ENCODE results near the gene ZMIZ1.
A peak's percentile ranks its signal among the peaks of the same experiment; 100 is the strongest.

ZMIZ1 gene

DNA sequence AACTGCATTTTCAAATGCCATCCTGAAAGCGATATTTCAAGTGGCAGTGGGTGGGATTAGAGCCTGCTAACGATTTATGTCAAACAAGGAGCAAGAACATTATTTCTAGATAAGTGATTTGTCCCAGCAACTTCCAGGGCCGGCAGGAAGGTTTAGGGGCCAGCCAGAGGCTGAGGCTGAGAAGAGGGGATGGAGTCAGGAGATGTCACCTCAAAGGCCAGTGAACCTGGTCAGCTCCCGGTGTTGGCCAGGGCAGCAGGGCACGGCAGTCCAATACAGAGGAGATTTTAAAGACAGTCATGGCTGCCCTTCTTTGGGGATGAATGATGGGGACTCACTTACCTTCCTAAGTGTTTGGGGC, 172.8 kb downstream of the ZMIZ1 start:
- peaks cover 34% of the 10 kb centered on the region for H3K4me1 ChIP-seq (ENCODE audit: control insufficient read depth, low read depth, low read length)
- H3K79me1 ChIP-seq (ENCODE audit: low read length): peaks cover 25% of the 10 kb centered on the region
- no peak overlapping the region for H2AK5ac ChIP-seq (ENCODE audit: low read length)
- no peak overlapping the region for H2BK15ac ChIP-seq (replicated peaks; ENCODE audit: low read depth)
- no peak overlapping the region for H4K8ac ChIP-seq (ENCODE audit: low read depth, low read length)
- WGBS (ENCODE audit: extremely low coverage, insufficient coverage, low lambda C conversion rate): no CpG with 5 or more reads among the region's 5 CpGs
- no peak overlapping the region for H3K4me3 ChIP-seq (ENCODE audit: low read length)
- H3K27ac ChIP-seq (ENCODE audit: low read depth, low read length): no peak overlapping the region
- H2BK5ac ChIP-seq (ENCODE audit: low read length): no peak overlapping the region
- no peak overlapping the region for H2BK120ac ChIP-seq (ENCODE audit: low read depth, low read length)
- peak overlapping the region; percentile 16 for H3K23ac ChIP-seq (ENCODE audit: low read length)
- H3K18ac ChIP-seq (ENCODE audit: low read length): no peak overlapping the region
- no peaks in the 10 kb centered on the region for H3K36me3 ChIP-seq (ENCODE audit: control insufficient read depth, insufficient read depth, low read length)
- no peak overlapping the region for H3K4ac ChIP-seq (ENCODE audit: low read depth, low read length)
- H3K9ac ChIP-seq (ENCODE audit: low read length): no peak overlapping the region
- peak overlapping the region; percentile 87 for H3K56ac ChIP-seq (ENCODE audit: low read length)
- H3K27me3 ChIP-seq (ENCODE audit: insufficient read depth, low read length, poor library complexity): no peaks in the 10 kb centered on the region
- DNase-seq: no peak
- no peak overlapping the region for H4K5ac ChIP-seq (ENCODE audit: low read length)
- H3K79me2 ChIP-seq (ENCODE audit: control insufficient read depth, insufficient read depth, low read length): peaks cover 14% of the 10 kb centered on the region
- peak overlapping the region; percentile 64 for H3K4me2 ChIP-seq (ENCODE audit: low read length)

DNA sequence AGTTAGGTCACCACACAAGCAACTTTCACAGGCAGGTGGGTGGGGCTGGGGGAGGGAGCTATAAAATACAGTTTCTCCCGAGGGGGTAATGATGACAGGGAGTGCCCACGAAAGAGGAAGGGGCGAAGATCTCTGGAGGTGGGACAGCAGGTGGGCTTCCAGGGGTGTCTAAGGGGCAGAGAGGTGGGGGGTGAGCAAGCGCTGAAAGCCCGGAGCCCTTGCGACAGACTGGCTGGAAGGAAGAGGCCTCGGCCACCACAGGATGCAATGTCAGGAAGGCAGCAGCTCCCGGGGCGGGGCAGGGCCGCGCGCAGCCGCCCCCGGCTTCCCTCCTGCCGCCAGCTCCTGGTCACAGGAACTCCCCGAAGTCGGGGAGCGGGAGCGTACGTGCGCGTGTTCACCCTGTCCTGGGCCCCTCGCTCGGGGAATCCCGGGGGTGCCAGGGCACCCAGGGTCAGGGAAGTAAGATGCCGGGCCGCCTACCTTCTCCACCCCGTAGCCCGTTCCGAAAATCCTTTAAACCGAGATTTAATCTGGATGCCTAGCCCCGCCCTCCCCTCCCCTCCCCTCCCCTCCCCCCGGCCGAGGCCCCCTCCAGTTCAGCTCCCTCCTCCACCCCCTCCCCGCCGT, 173.3 kb downstream of the ZMIZ1 start:
- H2BK15ac ChIP-seq (replicated peaks; ENCODE audit: low read depth): no peak overlapping the region
- no peak overlapping the region for H2BK120ac ChIP-seq (ENCODE audit: low read depth, low read length)
- peak; percentile 81 for DNase-seq
- no peak overlapping the region for H4K8ac ChIP-seq (ENCODE audit: low read depth, low read length)
- peak overlapping the region; percentile 10 for H3K4ac ChIP-seq (ENCODE audit: low read depth, low read length)
- H3K18ac ChIP-seq (ENCODE audit: low read length): peak overlapping the region; percentile 56
- H3K79me2 ChIP-seq (ENCODE audit: control insufficient read depth, insufficient read depth, low read length): peaks cover 14% of the 10 kb centered on the region
- H3K4me1 ChIP-seq (ENCODE audit: control insufficient read depth, low read depth, low read length): peaks cover 29% of the 10 kb centered on the region
- H3K27ac ChIP-seq (ENCODE audit: low read depth, low read length): peak overlapping the region; percentile 51
- H2BK5ac ChIP-seq (ENCODE audit: low read length): no peak overlapping the region
- no peak overlapping the region for H3K4me3 ChIP-seq (ENCODE audit: low read length)
- H3K56ac ChIP-seq (ENCODE audit: low read length): peak overlapping the region; percentile 90
- peak overlapping the region; percentile 71 for H3K9ac ChIP-seq (ENCODE audit: low read length)
- H3K79me1 ChIP-seq (ENCODE audit: low read length): peaks cover 29% of the 10 kb centered on the region
- H4K5ac ChIP-seq (ENCODE audit: low read length): no peak overlapping the region
- H3K27me3 ChIP-seq (ENCODE audit: insufficient read depth, low read length, poor library complexity): no peaks in the 10 kb centered on the region
- H3K36me3 ChIP-seq (ENCODE audit: control insufficient read depth, insufficient read depth, low read length): no peaks in the 10 kb centered on the region
- peak overlapping the region; percentile 64 for H3K4me2 ChIP-seq (ENCODE audit: low read length)
- WGBS (ENCODE audit: extremely low coverage, insufficient coverage, low lambda C conversion rate): no CpG with 5 or more reads among the region's 36 CpGs
- H3K23ac ChIP-seq (ENCODE audit: low read length): no peak overlapping the region
- H2AK5ac ChIP-seq (ENCODE audit: low read length): no peak overlapping the region

DNA sequence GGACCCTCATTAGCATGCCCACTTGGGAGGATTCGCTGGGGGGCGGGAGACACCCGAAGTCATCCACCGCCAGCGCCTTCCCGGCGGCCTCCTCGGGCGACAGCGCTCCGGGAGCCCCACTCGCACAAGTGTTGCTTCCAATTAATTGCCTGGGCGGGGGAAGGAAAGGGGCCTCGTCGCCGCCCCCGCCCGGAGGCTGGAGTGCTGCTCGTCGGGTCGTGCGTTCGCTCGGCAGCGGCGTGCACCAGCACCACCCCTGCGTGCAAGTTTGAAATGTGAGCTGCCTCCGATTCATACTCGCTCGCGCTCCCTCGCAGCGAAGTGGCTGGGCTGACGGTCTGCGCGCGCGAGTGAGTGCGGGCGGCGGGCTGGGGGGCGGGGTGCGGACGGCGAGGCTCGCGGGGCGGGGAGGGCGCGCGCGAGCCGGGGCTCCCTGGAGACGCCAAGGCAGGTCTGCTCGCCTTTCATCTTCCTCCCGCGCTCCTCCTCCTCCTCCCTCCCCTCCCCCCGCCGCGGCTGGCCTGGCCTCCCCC, 173.9 kb downstream of the ZMIZ1 start:
- Histone ChIP-seq H3K18ac (ENCODE audit: low read length) (peak overlapping the region; percentile 56), H3K4me3 (ENCODE audit: low read length) (peak overlapping the region; percentile 44), H3K4me1 (ENCODE audit: control insufficient read depth, low read depth, low read length) (peaks cover 23% of the 10 kb centered on the region), H3K36me3 (ENCODE audit: control insufficient read depth, insufficient read depth, low read length) (no peaks in the 10 kb centered on the region), H3K4ac (ENCODE audit: low read depth, low read length) (peak overlapping the region; percentile 10), H3K79me1 (ENCODE audit: low read length) (peaks cover 29% of the 10 kb centered on the region), H2BK5ac (ENCODE audit: low read length) (no peak overlapping the region), H4K5ac (ENCODE audit: low read length) (no peak overlapping the region), H3K56ac (ENCODE audit: low read length) (peak overlapping the region; percentile 90), H2AK5ac (ENCODE audit: low read length) (no peak overlapping the region), H2BK120ac (ENCODE audit: low read depth, low read length) (peak overlapping the region; percentile 39), H4K8ac (ENCODE audit: low read depth, low read length) (no peak overlapping the region), H2BK15ac (replicated peaks; ENCODE audit: low read depth) (no peak overlapping the region), H3K9ac (ENCODE audit: low read length) (peak overlapping the region; percentile 71), H3K27ac (ENCODE audit: low read depth, low read length) (peak overlapping the region; percentile 47), H3K79me2 (ENCODE audit: control insufficient read depth, insufficient read depth, low read length) (peaks cover 14% of the 10 kb centered on the region), H3K23ac (ENCODE audit: low read length) (no peak overlapping the region), H3K4me2 (ENCODE audit: low read length) (peak overlapping the region; percentile 77), H3K27me3 (ENCODE audit: insufficient read depth, low read length, poor library complexity) (no peaks in the 10 kb centered on the region)
- DNase-seq: peak; percentile 90
- no CpG with 5 or more reads among the region's 60 CpGs for WGBS (ENCODE audit: extremely low coverage, insufficient coverage, low lambda C conversion rate)

DNA sequence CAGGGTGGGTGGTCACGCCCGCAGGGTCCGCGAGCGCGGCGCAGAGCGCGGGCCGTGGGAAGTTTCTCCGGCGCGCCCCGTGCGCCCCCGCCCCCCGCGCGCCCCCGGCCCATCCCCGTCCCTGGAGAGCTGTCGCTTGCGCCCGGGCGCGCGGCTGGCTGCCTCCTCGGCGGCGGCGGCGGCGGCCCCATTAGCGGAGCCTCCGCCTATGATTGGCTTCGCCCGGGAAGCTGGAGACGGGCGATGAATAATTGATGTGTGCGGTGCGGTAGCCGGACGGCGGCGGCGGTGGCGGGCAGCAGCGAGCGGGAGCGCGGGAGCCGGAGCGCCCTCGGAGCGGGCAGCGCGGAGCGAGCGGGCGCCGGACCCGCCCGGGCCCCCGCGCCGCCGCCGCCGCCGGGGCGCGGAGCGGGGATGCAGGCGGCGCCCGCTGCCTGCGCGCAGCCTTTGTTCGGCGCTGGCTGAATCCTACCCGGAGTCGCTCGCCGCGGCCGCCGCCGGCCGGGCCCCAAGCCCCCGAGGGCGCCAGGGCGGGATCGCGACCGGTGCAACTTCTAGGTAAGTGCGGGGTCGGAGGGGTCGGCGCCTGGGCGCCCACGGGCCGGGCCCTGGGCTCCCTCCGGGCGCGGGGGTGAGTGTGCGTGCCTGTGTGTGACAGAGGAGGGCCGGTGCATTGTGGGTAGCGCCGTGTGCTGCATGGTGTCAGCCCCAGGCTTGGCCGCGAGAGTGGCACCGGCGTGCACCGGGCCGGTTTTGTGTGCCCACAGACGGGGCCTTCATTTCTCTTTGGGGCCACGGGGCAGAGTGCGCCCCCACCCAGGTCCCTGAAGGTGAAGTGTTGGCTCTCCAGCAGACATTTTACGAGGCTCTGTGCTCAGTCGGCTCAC, 174.7 kb downstream of the ZMIZ1 start:
- H2AK5ac ChIP-seq (ENCODE audit: low read length): no peak overlapping the region
- no peaks in the 10 kb centered on the region for H3K36me3 ChIP-seq (ENCODE audit: control insufficient read depth, insufficient read depth, low read length)
- peaks cover 14% of the 10 kb centered on the region for H3K79me2 ChIP-seq (ENCODE audit: control insufficient read depth, insufficient read depth, low read length)
- H4K5ac ChIP-seq (ENCODE audit: low read length): no peak overlapping the region
- H4K8ac ChIP-seq (ENCODE audit: low read depth, low read length): no peak overlapping the region
- H3K9ac ChIP-seq (ENCODE audit: low read length): peak overlapping the region; percentile 65
- no peak overlapping the region for H2BK15ac ChIP-seq (replicated peaks; ENCODE audit: low read depth)
- no peak overlapping the region for H3K4me3 ChIP-seq (ENCODE audit: low read length)
- no peak overlapping the region for H3K23ac ChIP-seq (ENCODE audit: low read length)
- H3K79me1 ChIP-seq (ENCODE audit: low read length): peaks cover 31% of the 10 kb centered on the region
- H3K56ac ChIP-seq (ENCODE audit: low read length): peak overlapping the region; percentile 90
- peak overlapping the region; percentile 41 for H3K4me2 ChIP-seq (ENCODE audit: low read length)
- peak overlapping the region; percentile 10 for H3K4ac ChIP-seq (ENCODE audit: low read depth, low read length)
- no CpG with 5 or more reads among the region's 120 CpGs for WGBS (ENCODE audit: extremely low coverage, insufficient coverage, low lambda C conversion rate)
- no peaks in the 10 kb centered on the region for H3K27me3 ChIP-seq (ENCODE audit: insufficient read depth, low read length, poor library complexity)
- DNase-seq: peak; percentile 74
- peak overlapping the region; percentile 39 for H2BK120ac ChIP-seq (ENCODE audit: low read depth, low read length)
- peak overlapping the region; percentile 56 for H3K18ac ChIP-seq (ENCODE audit: low read length)
- no peak overlapping the region for H3K27ac ChIP-seq (ENCODE audit: low read depth, low read length)
- peaks cover 28% of the 10 kb centered on the region for H3K4me1 ChIP-seq (ENCODE audit: control insufficient read depth, low read depth, low read length)
- H2BK5ac ChIP-seq (ENCODE audit: low read length): no peak overlapping the region

DNA sequence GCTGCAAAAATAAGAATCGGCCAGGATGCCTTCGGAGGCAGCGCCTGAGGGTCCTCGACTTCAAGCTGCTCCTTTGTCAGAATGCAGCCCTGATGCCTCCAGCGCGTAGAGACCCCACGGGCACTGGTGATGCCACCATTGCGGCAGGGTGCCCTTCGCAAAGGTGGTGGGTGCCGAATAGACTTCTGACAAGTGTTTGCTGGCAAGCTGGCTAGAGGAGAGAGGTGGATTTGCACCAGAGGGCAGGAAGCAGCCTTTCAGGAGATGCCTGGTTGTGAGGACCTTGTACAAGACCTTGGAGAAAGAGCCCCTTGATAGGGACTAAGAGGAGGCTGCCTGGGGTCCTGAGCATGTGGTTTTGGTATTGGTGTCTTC, 175.3 kb downstream of the ZMIZ1 start:
- peaks cover 34% of the 10 kb centered on the region for H3K79me1 ChIP-seq (ENCODE audit: low read length)
- peak overlapping the region; percentile 65 for H3K9ac ChIP-seq (ENCODE audit: low read length)
- peaks cover 14% of the 10 kb centered on the region for H3K79me2 ChIP-seq (ENCODE audit: control insufficient read depth, insufficient read depth, low read length)
- H2AK5ac ChIP-seq (ENCODE audit: low read length): no peak overlapping the region
- no peaks in the 10 kb centered on the region for H3K27me3 ChIP-seq (ENCODE audit: insufficient read depth, low read length, poor library complexity)
- no peak overlapping the region for H2BK5ac ChIP-seq (ENCODE audit: low read length)
- peak overlapping the region; percentile 84 for H3K56ac ChIP-seq (ENCODE audit: low read length)
- peaks cover 23% of the 10 kb centered on the region for H3K4me1 ChIP-seq (ENCODE audit: control insufficient read depth, low read depth, low read length)
- no peaks in the 10 kb centered on the region for H3K36me3 ChIP-seq (ENCODE audit: control insufficient read depth, insufficient read depth, low read length)
- H3K27ac ChIP-seq (ENCODE audit: low read depth, low read length): no peak overlapping the region
- H3K4me3 ChIP-seq (ENCODE audit: low read length): no peak overlapping the region
- H3K4ac ChIP-seq (ENCODE audit: low read depth, low read length): no peak overlapping the region
- no peak for DNase-seq
- H4K8ac ChIP-seq (ENCODE audit: low read depth, low read length): no peak overlapping the region
- no peak overlapping the region for H3K18ac ChIP-seq (ENCODE audit: low read length)
- WGBS (ENCODE audit: extremely low coverage, insufficient coverage, low lambda C conversion rate): no CpG with 5 or more reads among the region's 10 CpGs
- no peak overlapping the region for H4K5ac ChIP-seq (ENCODE audit: low read length)
- no peak overlapping the region for H2BK120ac ChIP-seq (ENCODE audit: low read depth, low read length)
- no peak overlapping the region for H3K4me2 ChIP-seq (ENCODE audit: low read length)
- no peak overlapping the region for H2BK15ac ChIP-seq (replicated peaks; ENCODE audit: low read depth)
- H3K23ac ChIP-seq (ENCODE audit: low read length): no peak overlapping the region

Data from mesendoderm (in vitro differentiated cells).